Measurements from ENCODE around the gene CTCF. TPM values are rescaled to one million over a fixed set of nuclear protein-coding genes. Genes with fewer than 3 reads are reported as not detected.
A peak's percentile ranks its signal among the peaks of the same experiment; 100 is the strongest.

CTCF gene
- total and polyA plus RNA-seq, 2 experiments from 2014 or later, result 64.5 to 72.3 TPM

DNA sequence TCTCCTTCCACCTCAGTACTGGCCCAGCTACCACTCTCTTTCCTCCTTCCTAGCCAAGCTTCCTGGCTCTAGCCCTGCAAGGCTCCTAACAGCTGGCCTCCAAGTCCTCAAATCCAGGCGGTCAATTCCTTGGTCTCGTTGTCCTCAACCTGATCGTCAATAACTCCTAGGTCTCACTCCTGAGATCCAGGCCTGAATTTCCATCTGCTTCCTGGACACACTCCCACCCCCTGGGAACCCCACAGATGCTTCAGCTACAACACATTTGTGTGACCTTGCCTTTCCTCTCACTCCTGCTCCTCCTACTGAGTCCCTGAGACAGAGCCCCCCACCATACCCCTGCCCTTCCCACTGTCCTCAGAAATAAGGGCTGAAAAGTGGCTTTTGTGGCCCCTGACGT lies 101.9 kb downstream of the CTCF start:
- DNase-seq (ENCODE audit: low spot score) (no peak), ATAC-seq (no peak)
- Histone ChIP-seq H3K79me2 (replicated peaks; ENCODE audit: insufficient read depth) (no peaks in the 10 kb centered on the region), H4K20me1 (replicated peaks; ENCODE audit: insufficient read depth) (0 out of 2 replicates have a peak, but pooled peaks cover 5% of the 10 kb centered on the region), H3F3A (replicated peaks; ENCODE audit: low read depth) (peaks cover 33% of the 10 kb centered on the region), H3K27me3 (ENCODE audit: insufficient read depth) (peaks cover 10% of the 10 kb centered on the region), H3K27ac (ENCODE audit: low read depth) (no peak overlapping the region), H3K4me2 (no peak overlapping the region), H2AFZ (no peak overlapping the region), H3K4me3 (no peak overlapping the region), H3K4me1 (ENCODE audit: insufficient read depth) (peaks cover 14% of the 10 kb centered on the region; the same call in 1 of the 2 replicates), H3K9me2 (ENCODE audit: insufficient read depth) (no peaks in the 10 kb centered on the region), H3K36me3 (ENCODE audit: insufficient read depth) (no peaks in the 10 kb centered on the region)
- Mint-ChIP-seq H3K4me1 (peaks cover 17% of the 10 kb centered on the region), H3K27me3 (ENCODE audit: insufficient read depth, low read depth, poor library complexity) (peaks cover 27% of the 10 kb centered on the region), H3K27ac (no peak overlapping the region), H3K4me3 (peak overlapping the region; percentile 3; the same call in 1 of the 3 replicates), H3K9me3 (no peaks in the 10 kb centered on the region; the same call in 2 of the 3 replicates), H3K36me3 (ENCODE audit: low read depth) (peaks cover 3% of the 10 kb centered on the region)
- TF ChIP-seq, protein P1, sequence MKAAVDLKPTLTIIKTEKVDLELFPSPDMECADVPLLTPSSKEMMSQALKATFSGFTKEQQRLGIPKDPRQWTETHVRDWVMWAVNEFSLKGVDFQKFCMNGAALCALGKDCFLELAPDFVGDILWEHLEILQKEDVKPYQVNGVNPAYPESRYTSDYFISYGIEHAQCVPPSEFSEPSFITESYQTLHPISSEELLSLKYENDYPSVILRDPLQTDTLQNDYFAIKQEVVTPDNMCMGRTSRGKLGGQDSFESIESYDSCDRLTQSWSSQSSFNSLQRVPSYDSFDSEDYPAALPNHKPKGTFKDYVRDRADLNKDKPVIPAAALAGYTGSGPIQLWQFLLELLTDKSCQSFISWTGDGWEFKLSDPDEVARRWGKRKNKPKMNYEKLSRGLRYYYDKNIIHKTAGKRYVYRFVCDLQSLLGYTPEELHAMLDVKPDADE (IDR thresholded peaks at IDR 0.05), result no peak
- TF ChIP-seq, protein P2, sequence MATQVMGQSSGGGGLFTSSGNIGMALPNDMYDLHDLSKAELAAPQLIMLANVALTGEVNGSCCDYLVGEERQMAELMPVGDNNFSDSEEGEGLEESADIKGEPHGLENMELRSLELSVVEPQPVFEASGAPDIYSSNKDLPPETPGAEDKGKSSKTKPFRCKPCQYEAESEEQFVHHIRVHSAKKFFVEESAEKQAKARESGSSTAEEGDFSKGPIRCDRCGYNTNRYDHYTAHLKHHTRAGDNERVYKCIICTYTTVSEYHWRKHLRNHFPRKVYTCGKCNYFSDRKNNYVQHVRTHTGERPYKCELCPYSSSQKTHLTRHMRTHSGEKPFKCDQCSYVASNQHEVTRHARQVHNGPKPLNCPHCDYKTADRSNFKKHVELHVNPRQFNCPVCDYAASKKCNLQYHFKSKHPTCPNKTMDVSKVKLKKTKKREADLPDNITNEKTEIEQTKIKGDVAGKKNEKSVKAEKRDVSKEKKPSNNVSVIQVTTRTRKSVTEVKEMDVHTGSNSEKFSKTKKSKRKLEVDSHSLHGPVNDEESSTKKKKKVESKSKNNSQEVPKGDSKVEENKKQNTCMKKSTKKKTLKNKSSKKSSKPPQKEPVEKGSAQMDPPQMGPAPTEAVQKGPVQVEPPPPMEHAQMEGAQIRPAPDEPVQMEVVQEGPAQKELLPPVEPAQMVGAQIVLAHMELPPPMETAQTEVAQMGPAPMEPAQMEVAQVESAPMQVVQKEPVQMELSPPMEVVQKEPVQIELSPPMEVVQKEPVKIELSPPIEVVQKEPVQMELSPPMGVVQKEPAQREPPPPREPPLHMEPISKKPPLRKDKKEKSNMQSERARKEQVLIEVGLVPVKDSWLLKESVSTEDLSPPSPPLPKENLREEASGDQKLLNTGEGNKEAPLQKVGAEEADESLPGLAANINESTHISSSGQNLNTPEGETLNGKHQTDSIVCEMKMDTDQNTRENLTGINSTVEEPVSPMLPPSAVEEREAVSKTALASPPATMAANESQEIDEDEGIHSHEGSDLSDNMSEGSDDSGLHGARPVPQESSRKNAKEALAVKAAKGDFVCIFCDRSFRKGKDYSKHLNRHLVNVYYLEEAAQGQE (IDR thresholded peaks at IDR 0.05; ENCODE audit: unreplicated experiment), result no peak
- no peak for TF ChIP-seq POLR2AphosphoS5 (IDR thresholded peaks at IDR 0.05; ENCODE audit: low read depth)
- TF ChIP-seq, protein P3, sequence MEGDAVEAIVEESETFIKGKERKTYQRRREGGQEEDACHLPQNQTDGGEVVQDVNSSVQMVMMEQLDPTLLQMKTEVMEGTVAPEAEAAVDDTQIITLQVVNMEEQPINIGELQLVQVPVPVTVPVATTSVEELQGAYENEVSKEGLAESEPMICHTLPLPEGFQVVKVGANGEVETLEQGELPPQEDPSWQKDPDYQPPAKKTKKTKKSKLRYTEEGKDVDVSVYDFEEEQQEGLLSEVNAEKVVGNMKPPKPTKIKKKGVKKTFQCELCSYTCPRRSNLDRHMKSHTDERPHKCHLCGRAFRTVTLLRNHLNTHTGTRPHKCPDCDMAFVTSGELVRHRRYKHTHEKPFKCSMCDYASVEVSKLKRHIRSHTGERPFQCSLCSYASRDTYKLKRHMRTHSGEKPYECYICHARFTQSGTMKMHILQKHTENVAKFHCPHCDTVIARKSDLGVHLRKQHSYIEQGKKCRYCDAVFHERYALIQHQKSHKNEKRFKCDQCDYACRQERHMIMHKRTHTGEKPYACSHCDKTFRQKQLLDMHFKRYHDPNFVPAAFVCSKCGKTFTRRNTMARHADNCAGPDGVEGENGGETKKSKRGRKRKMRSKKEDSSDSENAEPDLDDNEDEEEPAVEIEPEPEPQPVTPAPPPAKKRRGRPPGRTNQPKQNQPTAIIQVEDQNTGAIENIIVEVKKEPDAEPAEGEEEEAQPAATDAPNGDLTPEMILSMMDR (conservative IDR thresholded peaks at IDR 0.05; ENCODE audit: low read depth in 2 of 2), result no peak
- TF ChIP-seq CREB1 (CRISPR knock-in tag; IDR thresholded peaks at IDR 0.05; ENCODE audit: low read depth), result no peak
- TF ChIP-seq NANOG (IDR thresholded peaks at IDR 0.05; ENCODE audit: borderline replicate concordance), result no peak
- no peak for TF ChIP-seq ZNF114 (CRISPR knock-in tag; IDR thresholded peaks at IDR 0.05)
- no peak for TF ChIP-seq EZH2phosphoT487 (IDR thresholded peaks at IDR 0.05; ENCODE audit: unreplicated experiment)
- TF ChIP-seq, protein P4, sequence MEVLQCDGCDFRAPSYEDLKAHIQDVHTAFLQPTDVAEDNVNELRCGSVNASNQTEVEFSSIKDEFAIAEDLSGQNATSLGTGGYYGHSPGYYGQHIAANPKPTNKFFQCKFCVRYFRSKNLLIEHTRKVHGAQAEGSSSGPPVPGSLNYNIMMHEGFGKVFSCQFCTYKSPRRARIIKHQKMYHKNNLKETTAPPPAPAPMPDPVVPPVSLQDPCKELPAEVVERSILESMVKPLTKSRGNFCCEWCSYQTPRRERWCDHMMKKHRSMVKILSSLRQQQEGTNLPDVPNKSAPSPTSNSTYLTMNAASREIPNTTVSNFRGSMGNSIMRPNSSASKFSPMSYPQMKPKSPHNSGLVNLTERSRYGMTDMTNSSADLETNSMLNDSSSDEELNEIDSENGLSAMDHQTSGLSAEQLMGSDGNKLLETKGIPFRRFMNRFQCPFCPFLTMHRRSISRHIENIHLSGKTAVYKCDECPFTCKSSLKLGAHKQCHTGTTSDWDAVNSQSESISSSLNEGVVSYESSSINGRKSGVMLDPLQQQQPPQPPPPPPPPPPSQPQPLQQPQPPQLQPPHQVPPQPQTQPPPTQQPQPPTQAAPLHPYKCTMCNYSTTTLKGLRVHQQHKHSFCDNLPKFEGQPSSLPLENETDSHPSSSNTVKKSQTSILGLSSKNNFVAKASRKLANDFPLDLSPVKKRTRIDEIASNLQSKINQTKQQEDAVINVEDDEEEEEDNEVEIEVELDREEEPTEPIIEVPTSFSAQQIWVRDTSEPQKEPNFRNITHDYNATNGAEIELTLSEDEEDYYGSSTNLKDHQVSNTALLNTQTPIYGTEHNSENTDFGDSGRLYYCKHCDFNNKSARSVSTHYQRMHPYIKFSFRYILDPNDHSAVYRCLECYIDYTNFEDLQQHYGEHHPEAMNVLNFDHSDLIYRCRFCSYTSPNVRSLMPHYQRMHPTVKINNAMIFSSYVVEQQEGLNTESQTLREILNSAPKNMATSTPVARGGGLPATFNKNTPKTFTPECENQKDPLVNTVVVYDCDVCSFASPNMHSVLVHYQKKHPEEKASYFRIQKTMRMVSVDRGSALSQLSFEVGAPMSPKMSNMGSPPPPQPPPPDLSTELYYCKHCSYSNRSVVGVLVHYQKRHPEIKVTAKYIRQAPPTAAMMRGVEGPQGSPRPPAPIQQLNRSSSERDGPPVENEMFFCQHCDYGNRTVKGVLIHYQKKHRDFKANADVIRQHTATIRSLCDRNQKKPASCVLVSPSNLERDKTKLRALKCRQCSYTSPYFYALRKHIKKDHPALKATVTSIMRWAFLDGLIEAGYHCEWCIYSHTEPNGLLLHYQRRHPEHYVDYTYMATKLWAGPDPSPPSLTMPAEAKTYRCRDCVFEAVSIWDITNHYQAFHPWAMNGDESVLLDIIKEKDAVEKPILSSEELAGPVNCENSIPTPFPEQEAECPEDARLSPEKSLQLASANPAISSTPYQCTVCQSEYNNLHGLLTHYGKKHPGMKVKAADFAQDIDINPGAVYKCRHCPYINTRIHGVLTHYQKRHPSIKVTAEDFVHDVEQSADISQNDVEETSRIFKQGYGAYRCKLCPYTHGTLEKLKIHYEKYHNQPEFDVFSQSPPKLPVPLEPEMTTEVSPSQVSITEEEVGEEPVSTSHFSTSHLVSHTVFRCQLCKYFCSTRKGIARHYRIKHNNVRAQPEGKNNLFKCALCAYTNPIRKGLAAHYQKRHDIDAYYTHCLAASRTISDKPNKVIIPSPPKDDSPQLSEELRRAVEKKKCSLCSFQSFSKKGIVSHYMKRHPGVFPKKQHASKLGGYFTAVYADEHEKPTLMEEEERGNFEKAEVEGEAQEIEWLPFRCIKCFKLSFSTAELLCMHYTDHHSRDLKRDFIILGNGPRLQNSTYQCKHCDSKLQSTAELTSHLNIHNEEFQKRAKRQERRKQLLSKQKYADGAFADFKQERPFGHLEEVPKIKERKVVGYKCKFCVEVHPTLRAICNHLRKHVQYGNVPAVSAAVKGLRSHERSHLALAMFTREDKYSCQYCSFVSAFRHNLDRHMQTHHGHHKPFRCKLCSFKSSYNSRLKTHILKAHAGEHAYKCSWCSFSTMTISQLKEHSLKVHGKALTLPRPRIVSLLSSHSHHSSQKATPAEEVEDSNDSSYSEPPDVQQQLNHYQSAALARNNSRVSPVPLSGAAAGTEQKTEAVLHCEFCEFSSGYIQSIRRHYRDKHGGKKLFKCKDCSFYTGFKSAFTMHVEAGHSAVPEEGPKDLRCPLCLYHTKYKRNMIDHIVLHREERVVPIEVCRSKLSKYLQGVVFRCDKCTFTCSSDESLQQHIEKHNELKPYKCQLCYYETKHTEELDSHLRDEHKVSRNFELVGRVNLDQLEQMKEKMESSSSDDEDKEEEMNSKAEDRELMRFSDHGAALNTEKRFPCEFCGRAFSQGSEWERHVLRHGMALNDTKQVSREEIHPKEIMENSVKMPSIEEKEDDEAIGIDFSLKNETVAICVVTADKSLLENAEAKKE (CRISPR knock-in tag; IDR thresholded peaks at IDR 0.05), result no peak
- no peak for TF ChIP-seq JUNB (IDR thresholded peaks at IDR 0.05; ENCODE audit: unreplicated experiment)
- no peak for TF ChIP-seq ZNF331 (CRISPR knock-in tag; IDR thresholded peaks at IDR 0.05; ENCODE audit: low read depth)
- TF ChIP-seq STAT1 (IDR thresholded peaks at IDR 0.05; ENCODE audit: unreplicated experiment), result no peak
- no peak for TF ChIP-seq EZH2 (IDR thresholded peaks at IDR 0.05; ENCODE audit: low read depth, unreplicated experiment)
